Fibroblast of skin of left biceps (primary cell): ENCODE measurements around the gene WASL.

Experiments
- DNase-seq, 2 experiments: peaks; one replicate each; pipeline ENCODE4 v3.0.0-alpha.2; 2013; ENCODE audit warnings: low read depth in 2 of 2

WASL gene

GRCh38 chr7:123695944-123696677 is 52.7 kb downstream of the WASL start:
- DNase-seq = no peak

GRCh38 chr7:123692471-123692877 is 56.3 kb downstream of the WASL start:
- DNase-seq = no peak

DNA sequence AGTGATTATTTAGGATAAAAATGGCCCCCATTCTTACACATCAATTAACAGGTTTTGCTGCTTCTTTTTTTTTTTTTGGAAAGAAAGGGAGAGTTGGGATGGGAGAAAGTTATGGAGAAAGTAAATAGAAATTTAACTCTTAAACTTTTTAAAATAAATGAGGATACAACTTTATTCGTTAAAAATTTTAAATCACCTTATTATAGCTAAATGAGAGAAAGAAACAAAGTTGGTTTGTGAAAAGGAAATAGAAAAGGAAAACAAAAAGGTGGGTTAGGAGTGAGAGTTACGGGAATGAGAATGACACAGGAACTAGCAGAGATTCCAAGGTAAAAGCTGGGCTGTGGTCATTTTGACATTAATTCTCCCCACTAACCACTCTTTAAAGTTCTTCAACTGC is 58.3 kb downstream of the WASL start:
- no peak for DNase-seq

- no peak for DNase-seq
Observed at GRCh38 chr7:123689250-123689649, 59.6 kb downstream of the WASL start.

- DNase-seq = no peak
Observed at GRCh38 chr7:123687727-123688126, 61.1 kb downstream of the WASL start.

DNA sequence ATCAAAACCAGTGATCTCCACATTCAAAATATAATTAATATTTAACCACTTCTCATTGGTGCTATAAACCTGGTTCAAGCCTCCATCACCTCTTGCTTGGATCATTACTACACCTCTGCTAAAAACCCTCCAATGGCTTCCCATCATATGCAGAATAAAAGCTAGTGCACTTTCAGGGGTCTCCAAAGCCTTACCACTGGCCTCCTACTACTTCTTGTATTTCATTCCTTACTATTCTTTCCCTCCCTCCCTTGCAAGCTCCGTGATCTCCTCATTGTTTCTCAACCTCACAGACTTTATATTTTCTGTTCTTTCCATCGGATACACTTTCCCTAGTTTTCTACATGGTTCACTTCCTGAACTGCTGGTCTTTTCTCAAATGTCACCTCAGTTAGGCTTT is 61.6 kb downstream of the WASL start:
- no peak for DNase-seq

DNA sequence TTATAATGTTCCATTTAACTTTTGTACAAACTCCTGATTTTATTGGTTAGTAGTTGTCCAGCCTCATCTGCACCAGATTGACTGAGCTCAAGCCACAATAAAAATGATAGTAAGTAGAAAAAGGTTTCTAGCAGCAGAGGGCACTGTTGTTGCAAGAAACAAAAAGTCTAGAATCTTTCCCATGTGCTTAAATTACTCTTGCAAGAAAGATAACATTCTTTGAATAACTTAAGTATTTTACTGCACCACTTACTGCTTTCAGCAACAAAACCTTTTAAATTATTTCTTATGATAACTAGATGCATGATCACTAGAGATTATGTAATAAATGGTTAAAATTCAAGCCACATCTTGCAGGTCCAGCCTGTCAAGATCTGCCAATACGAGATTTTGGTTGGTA is 66.1 kb downstream of the WASL start:
- peak; percentile 37 to 38 for DNase-seq

GRCh38 chr7:123681561-123681960 is 67.2 kb downstream of the WASL start:
- no peak for DNase-seq

DNA sequence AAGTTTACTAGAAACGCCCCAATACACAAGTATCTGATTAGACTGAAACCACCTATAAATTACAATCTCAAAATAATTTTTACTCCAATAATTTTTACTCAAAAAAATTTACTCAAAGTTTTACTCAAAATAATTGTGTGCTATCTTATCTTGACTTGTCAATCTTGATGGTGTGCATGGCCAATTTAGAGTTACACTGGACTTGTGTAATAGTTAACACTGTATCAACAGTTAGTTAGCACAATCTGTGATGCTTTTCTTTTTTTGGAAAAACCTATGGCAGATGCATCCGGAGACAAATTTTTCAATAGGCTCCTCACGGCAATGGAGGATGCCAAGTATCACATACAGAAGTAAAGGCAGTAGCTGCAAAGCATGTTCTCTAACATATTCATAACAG is 68.2 kb downstream of the WASL start:
- no peak for DNase-seq

GRCh38 chr7:123679614-123680013 is 69.2 kb downstream of the WASL start:
- no peak for DNase-seq

GRCh38 chr7:123677061-123677715 is 71.6 kb downstream of the WASL start:
- no peak for DNase-seq

- DNase-seq = peak; percentile 20 to 33
Observed at GRCh38 chr7:123675181-123675473, 73.7 kb downstream of the WASL start.

- peak; percentile 9 to 15 for DNase-seq
Observed at GRCh38 chr7:123674399-123675180, 74.2 kb downstream of the WASL start.

GRCh38 chr7:123673752-123674398 is 74.9 kb downstream of the WASL start:
- DNase-seq = no peak

DNA sequence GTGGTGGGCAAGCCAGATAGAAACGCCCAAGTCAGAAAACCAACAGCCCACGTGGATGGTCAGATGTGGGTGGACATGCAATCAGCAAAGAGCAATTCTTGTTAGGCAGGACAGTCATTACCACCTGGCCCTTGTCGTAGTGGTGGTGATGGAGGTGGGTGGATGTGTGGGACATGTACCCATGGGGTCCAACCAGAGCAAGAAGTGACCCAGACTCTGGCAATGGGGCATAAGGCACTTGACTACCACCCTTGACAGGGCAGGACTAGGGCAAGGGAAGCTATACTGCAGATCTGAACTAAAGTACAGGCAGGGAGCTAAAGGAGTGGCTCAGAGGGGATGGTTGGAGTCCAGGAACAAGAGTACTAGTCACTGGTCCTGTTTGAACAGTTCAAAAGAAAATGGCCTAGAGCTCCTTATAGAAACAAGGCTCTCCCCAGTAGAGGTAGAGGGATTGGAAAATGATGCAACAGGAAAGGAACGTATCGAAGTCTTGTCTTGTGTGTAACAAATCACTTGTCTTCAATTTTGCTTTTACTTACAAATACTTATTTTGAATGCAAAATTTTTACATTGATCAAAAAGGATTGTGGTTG is 75.6 kb downstream of the WASL start:
- DNase-seq = no peak

DNA sequence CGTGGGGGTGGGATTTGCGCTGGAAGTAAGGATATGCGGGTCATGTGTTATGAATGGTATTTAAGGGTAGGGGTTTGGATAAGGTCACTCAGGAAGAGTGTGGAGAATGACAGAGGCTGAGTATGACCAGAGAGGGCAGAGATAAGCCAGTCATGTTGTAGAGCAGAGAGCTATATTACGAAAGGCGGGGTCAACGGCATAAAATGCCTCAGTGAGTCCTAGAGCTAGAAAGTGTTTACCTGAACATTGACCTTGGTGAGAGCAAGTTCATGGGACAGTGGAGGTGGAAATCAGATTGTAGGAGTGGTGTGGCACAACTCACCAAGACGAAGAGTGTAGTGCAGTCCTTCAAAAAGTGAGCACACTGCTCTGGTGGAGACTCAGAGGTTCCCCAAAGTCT is 79.3 kb downstream of the WASL start:
- no peak for DNase-seq

DNA sequence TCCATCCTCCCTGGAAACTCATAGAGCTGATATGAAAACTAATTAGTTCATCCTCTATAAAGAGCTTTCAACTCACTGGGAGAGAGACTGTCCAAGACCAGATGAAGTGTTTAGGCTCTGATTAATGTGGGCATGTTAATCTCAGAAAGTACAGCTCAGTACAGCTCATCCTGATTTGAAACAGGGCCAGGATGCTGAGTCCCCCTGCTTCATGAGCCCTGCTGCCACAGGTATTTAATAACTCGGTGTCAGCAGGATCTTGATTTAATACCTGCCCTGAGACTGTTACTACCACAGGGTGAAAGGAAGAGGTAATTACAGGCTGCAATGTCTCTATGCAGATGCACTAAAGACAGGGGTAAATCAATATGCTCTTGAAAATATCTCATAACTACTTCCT is 82.3 kb downstream of the WASL start:
- no peak for DNase-seq

GRCh38 chr7:123665896-123666295 is 82.9 kb downstream of the WASL start:
- DNase-seq = no peak

- DNase-seq = no peak
Observed at GRCh38 chr7:123665157-123665556, 83.6 kb downstream of the WASL start.

- no peak for DNase-seq
Observed at GRCh38 chr7:123663200-123663599, 85.6 kb downstream of the WASL start.

DNA sequence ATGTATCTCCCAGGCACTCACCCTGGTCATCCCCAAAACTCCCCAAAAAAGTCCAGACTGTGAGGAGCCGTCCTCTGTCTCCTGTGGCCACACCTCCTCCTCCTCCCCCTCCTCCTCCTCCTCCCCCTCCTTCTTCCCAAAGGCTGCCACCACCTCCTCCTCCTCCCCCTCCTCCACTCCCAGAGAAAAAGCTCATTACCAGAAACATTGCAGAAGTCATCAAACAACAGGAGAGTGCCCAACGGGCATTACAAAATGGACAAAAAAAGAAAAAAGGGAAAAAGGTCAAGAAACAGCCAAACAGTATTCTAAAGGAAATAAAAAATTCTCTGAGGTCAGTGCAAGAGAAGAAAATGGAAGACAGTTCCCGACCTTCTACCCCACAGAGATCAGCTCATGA is 86.0 kb downstream of the WASL start:
- DNase-seq = no peak

DNA sequence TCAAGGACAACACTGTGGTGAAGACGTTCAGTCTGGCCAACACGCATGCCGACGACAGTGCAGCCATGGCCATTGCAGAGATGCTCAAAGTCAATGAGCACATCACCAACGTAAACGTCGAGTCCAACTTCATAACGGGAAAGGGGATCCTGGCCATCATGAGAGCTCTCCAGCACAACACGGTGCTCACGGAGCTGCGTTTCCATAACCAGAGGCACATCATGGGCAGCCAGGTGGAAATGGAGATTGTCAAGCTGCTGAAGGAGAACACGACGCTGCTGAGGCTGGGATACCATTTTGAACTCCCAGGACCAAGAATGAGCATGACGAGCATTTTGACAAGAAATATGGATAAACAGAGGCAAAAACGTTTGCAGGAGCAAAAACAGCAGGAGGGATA is 86.5 kb downstream of the WASL start:
- no peak for DNase-seq
